Mucosa of stomach (tissue), 1 donor: Measurements from ENCODE around the gene NPAS3.

Experiments
- H3K27me3 ChIP-seq: one replicate; pipeline ENCODE4 v1.7.0; 2013; ENCODE audit warnings: mild to moderate bottlenecking, low read length; ENCODE audit not compliant: control insufficient read depth, insufficient read depth
- H3K36me3 ChIP-seq: one replicate; pipeline ENCODE4 v1.7.0; 2013; ENCODE audit warnings: low read length; ENCODE audit not compliant: control insufficient read depth, insufficient read depth
- H3K4me1 ChIP-seq: one replicate; pipeline ENCODE4 v1.7.0; 2013; ENCODE audit warnings: mild to moderate bottlenecking, low read length; ENCODE audit not compliant: control insufficient read depth, insufficient read depth
- H3K4me3 ChIP-seq: one replicate; pipeline ENCODE4 v1.7.0; 2013; ENCODE audit warnings: low read length
- H3K9ac ChIP-seq: one replicate; pipeline ENCODE4 v1.7.0; 2013; ENCODE audit warnings: mild to moderate bottlenecking, low read length, moderate library complexity
- H3K9me3 ChIP-seq: one replicate; pipeline ENCODE4 v1.7.0; 2013; ENCODE audit warnings: mild to moderate bottlenecking, low read length, moderate library complexity; ENCODE audit not compliant: control insufficient read depth
- donor health status: Pancreatic carcinoma.

Gene NPAS3

DNA sequence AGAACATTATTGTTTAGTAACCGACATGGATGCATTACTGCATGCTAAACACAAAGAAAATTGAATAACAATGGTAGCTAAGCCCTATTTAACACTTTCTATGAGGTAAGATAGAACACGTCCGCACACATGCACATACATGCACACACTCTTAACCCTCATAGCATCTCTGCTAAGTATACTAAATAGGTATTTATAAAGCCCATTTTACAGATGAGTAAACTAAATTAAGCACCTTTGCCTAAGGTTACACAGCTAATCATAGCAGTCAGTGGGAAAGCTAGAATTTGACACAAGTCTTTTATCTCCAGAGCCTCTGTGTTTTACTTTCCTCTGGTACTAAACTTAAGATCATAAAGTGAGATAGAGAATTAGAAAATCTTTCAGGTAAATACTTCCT lies 577.2 kb downstream of the NPAS3 start:
- Histone ChIP-seq H3K4me3 (no peak overlapping the region), H3K36me3 (no peaks in the 10 kb centered on the region), H3K9ac (no peak overlapping the region), H3K4me1 (no peaks in the 10 kb centered on the region), H3K9me3 (no peaks in the 10 kb centered on the region), H3K27me3 (peaks cover 6% of the 10 kb centered on the region)

DNA sequence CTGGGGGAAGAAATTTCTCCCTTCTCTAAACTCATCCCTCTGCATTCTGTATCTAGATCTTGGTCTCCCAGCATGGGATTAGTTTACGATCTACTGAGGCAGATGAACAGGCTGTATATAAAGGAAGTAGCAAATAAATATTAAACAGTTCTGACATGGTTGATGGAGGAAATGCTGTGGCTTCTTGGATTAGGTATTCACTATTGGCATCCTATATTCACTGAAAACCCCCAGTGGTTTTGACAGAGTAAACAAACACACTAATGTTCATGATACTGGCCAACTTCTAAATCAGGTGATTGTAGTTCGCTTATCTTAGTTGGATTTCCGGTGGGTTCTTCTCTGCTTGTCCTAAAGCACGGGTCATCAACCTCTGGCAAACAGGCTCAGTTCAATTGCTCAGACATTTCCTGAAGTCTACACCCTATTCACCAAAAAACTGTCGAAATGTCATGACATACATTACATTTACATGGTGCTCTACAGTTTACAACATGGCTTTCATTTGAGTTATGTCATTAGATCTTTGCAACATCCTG lies 578.3 kb downstream of the NPAS3 start:
- no peak overlapping the region for H3K9ac ChIP-seq
- no peaks in the 10 kb centered on the region for H3K9me3 ChIP-seq
- no peaks in the 10 kb centered on the region for H3K4me1 ChIP-seq
- H3K27me3 ChIP-seq, result peaks cover 6% of the 10 kb centered on the region
- no peaks in the 10 kb centered on the region for H3K36me3 ChIP-seq
- no peak overlapping the region for H3K4me3 ChIP-seq

DNA sequence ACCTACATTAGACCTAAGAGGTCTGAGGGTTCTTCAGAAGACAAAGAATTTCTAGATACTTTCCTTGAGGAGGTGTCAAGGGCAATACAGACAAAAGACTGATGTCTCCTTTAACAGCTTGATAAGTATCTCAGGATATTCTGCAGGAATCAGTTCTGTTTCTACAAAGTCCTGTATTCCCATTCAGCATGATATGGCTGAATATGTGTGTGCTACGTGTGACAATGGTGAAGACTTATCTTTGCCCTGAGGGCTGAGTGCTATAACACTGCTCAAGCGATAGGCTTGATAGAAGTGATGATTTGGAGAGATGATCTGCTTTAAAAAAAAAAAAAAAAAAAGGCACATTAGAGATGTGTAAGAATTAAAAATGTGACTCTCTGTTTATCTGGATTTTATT lies 582.5 kb downstream of the NPAS3 start:
- Histone ChIP-seq H3K4me1 (no peaks in the 10 kb centered on the region), H3K36me3 (no peaks in the 10 kb centered on the region), H3K4me3 (no peak overlapping the region), H3K27me3 (peaks cover 6% of the 10 kb centered on the region), H3K9ac (no peak overlapping the region), H3K9me3 (no peaks in the 10 kb centered on the region)

DNA sequence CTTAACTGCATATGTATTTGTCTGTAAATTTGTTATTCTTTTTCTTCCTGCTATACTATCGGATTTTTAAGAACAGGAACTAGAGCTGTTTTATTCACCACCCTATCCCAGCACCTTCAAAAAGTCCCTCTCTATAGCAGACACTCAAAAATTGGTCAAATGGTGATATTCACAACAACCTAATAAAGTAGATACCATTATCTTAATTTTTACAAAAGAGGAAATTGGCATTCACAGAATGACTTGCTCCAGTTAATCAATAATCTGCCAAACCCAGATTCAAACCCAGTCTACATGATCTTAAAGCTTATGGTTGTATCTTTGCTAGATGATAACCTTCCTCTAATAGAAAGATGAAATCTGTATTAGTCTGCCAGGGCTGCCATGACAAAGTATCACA lies 585.6 kb downstream of the NPAS3 start:
- Histone ChIP-seq H3K4me3 (no peak overlapping the region), H3K9me3 (no peaks in the 10 kb centered on the region), H3K9ac (no peak overlapping the region), H3K27me3 (peaks cover 8% of the 10 kb centered on the region), H3K4me1 (no peaks in the 10 kb centered on the region), H3K36me3 (no peaks in the 10 kb centered on the region)

DNA sequence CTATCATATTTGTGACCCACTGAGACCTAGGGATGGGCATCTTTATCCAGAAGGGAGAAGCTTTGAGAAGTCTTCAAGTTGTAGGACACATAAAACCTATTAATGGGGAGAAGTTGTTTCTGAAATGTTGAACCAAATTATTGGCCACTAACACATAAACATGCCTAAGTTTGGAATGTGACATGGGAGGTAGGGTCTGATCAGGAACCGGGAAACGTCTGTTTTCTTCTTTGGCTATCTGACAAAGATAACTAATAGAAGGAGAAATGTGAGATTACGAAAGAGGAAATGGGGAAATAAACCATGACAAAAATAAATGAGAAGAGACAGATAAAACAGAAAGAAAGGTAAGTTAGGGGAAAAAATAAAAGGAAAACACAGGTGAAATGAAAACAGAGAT lies 586.9 kb downstream of the NPAS3 start:
- H3K9me3 ChIP-seq, result no peaks in the 10 kb centered on the region
- no peak overlapping the region for H3K9ac ChIP-seq
- H3K4me1 ChIP-seq, result no peaks in the 10 kb centered on the region
- H3K4me3 ChIP-seq, result no peak overlapping the region
- H3K27me3 ChIP-seq, result peaks cover 3% of the 10 kb centered on the region
- H3K36me3 ChIP-seq, result no peaks in the 10 kb centered on the region

DNA sequence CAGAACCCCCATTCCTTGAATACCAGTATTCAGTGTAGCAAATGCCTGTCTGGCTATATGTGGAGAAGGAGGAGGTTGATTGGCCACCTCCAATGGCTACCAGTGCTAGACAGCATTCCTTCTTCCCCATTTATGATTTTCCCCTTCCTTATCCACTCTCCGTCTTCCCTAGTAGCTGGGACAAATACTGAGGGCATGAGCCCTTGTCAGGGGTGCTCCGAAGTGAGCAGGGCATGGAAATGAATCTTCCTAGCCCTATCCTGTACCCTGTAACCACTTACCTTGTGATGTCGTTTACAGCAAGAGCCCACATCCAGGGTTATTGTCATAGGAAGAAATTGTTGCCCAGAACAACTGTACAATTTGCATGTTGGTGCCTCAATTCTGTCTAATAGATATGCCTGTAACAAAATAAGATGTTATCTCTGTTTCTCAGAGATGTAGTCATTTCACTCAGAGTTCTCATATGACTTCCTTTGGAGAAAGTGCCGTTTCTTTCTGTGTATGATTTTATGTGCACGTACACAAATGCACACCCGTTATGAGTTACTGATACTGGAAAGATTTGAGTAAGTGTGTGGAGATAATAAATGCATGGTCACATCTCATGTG lies 588.5 kb downstream of the NPAS3 start:
- Histone ChIP-seq H3K36me3 (no peaks in the 10 kb centered on the region), H3K4me3 (no peak overlapping the region), H3K27me3 (peaks cover 3% of the 10 kb centered on the region), H3K9me3 (no peaks in the 10 kb centered on the region), H3K4me1 (no peaks in the 10 kb centered on the region), H3K9ac (no peak overlapping the region)

DNA sequence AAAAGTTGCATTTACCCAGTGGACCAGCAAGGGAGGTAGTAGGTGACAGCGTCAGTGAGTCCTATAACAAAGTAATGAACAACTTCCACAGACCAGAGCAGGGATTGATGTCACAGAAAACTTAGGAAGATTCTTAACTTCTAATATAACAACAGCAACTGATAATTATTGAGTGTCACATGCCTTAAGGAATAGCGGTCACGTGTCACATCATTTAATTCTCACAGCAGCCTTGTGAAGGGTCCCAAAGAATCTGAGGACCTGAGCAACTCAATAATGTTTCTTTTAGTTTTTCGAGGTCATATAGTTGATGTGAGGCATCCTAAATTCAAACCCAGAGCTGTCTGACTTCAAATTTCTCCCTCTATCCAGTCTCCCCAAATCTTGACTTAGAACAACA lies 590.0 kb downstream of the NPAS3 start:
- no peaks in the 10 kb centered on the region for H3K36me3 ChIP-seq
- no peaks in the 10 kb centered on the region for H3K4me1 ChIP-seq
- no peak overlapping the region for H3K9ac ChIP-seq
- H3K9me3 ChIP-seq, result no peaks in the 10 kb centered on the region
- H3K27me3 ChIP-seq, result peaks cover 3% of the 10 kb centered on the region
- H3K4me3 ChIP-seq, result no peak overlapping the region

DNA sequence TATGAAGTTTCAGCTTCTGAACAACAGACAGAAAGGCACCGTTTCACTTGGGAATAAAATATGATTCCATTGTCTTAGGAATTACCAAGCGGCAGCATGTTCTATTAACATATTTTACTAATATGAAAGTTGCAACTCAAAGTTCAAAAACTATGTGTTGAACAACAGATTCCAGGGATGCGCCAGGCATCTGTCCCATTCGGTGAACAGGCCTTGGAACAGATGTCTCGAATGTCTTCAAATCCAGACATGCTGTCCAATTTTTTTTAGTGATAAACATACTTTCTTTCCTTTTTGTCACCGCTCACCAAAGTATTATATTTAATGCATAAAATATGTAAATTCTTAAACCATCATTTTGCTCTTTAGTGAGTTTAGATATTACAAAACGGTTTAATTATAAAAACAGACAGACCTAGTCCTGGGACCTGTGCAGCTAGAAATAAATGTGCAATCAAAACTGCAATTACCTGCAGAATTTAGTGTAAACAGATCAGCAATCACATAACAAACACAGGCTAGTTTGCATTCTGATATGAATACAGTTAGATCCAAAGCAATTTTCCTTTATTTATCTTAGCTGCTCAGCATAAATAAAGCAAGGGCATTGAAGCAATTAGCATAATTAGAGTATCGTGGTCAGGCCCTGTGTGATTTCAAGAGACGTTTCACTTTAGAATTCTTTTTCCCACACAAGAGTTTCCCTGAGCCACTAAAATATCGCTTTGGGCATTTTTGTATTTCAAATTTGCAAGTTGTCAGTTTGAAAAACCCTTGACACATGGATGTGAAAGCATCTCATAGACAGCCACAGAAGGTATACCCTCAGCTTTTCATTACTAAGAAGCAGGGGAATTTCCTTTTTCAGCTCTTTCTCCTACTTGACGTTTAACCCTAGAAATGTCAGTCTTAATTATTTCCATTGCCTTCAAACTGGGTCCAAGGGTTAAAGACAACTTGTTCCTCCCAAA lies 591.4 kb downstream of the NPAS3 start:
- H3K36me3 ChIP-seq, result no peaks in the 10 kb centered on the region
- no peaks in the 10 kb centered on the region for H3K4me1 ChIP-seq
- H3K27me3 ChIP-seq, result peaks cover 3% of the 10 kb centered on the region
- no peaks in the 10 kb centered on the region for H3K9me3 ChIP-seq
- H3K4me3 ChIP-seq, result no peak overlapping the region
- no peak overlapping the region for H3K9ac ChIP-seq

DNA sequence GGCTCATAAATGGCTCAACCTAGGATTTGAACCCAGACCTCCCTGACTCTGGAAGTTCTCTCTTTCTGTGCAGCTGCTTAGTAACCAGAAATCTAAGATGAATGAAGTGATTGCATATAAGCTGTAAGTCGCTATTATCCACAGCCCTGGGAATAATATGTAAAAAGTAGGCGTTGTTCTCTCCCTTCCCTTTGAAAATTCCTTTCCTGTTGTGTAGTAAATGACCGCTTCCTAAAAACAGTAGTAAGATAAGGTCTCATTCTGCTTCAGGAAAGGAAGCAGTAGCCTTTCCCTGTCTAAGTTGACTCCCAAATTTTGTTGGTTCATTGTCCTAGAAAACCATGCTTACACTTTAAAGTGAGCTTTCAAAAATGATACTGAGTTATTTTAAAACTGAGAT lies 593.9 kb downstream of the NPAS3 start:
- Histone ChIP-seq H3K4me3 (no peak overlapping the region), H3K4me1 (no peaks in the 10 kb centered on the region), H3K9ac (no peak overlapping the region), H3K36me3 (no peaks in the 10 kb centered on the region), H3K27me3 (peaks cover 3% of the 10 kb centered on the region), H3K9me3 (no peaks in the 10 kb centered on the region)

DNA sequence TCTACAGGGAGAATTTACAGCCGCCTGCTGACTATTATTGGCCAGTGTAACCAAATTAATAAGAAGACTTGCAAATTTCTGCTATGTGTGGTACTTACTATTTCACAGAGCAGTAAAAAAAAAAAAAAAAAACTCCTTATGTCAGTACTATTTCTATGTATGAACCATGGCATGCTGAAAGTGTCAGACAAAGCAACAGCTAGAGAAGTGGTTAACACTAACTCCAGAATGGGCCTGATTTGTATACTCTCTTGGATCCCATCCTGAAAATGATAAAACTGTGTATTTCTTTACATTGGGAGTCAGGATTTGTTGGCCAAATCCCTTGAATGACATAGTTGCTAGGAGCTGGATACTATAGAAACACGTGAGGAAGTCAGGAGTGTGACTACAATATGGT lies 595.4 kb downstream of the NPAS3 start:
- no peak overlapping the region for H3K9ac ChIP-seq
- H3K27me3 ChIP-seq, result peaks cover 4% of the 10 kb centered on the region
- H3K36me3 ChIP-seq, result no peaks in the 10 kb centered on the region
- H3K4me3 ChIP-seq, result no peak overlapping the region
- H3K9me3 ChIP-seq, result no peaks in the 10 kb centered on the region
- no peaks in the 10 kb centered on the region for H3K4me1 ChIP-seq

DNA sequence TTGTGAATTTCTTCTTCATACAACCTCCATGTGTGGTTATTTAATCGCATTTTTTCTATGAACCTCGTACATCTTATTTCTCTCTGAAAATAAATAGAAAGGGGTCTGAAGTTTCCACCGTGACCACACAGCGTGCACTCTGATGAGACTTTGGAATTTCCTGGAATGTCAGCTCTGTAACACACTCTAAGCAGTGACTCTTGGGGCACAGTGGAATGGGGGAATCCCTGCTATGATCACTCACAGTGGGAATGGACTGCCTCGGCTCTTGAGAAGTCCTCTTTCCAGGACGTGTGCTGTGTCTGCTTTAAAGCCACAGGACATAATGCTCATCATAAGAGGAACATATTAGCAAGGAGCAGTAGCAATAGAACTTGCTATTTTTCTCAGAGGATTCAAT lies 596.0 kb downstream of the NPAS3 start:
- Histone ChIP-seq H3K36me3 (no peaks in the 10 kb centered on the region), H3K4me1 (no peaks in the 10 kb centered on the region)

DNA sequence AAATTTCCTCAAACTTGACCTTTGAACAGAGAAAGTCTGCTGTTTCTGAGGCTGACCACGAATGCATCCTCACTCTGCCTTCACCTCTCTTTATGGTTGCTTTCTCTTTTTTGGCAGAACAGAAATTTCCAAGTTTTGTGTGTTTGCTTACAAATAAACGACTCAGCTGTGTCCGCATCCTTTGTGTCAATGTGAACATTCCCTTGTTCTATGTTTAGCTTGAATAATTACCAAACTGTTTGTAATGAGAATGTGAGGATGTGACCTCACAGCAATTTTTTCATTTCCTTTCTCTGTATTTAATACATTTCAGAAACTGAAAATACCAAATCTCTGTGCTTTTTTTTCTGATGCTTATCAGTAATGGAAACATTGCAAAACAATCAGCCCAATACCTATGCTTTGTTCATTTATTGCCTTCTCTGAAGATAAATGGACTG lies 601.3 kb downstream of the NPAS3 start:
- no peaks in the 10 kb centered on the region for H3K4me1 ChIP-seq
- H3K9me3 ChIP-seq, result no peaks in the 10 kb centered on the region
- no peaks in the 10 kb centered on the region for H3K36me3 ChIP-seq
- H3K27me3 ChIP-seq, result peaks cover 4% of the 10 kb centered on the region
- no peak overlapping the region for H3K4me3 ChIP-seq
- H3K9ac ChIP-seq, result no peak overlapping the region

More for the DNA sequence above, 596.0 kb downstream of the NPAS3 start:
- Histone ChIP-seq H3K4me3 (no peak overlapping the region), H3K9ac (no peak overlapping the region), H3K9me3 (no peaks in the 10 kb centered on the region), H3K27me3 (peaks cover 4% of the 10 kb centered on the region)
